ENCODE results near the gene AANAT.

AANAT gene

GRCh38 chr17:76437467-76438402 lies 29.7 kb upstream of the AANAT start:
- peaks cover 3% of the 10 kb centered on the region for H3K36me3 Mint-ChIP-seq (ENCODE audit: low read depth)
- H3K9me3 Mint-ChIP-seq = no peaks in the 10 kb centered on the region
- peaks cover 49% of the 10 kb centered on the region for H3K4me1 Mint-ChIP-seq (ENCODE audit: low read depth)
- H3K27ac Mint-ChIP-seq = no peak overlapping the region
- H3K27me3 Mint-ChIP-seq = no peaks in the 10 kb centered on the region
- no peak overlapping the region for H3K4me3 Mint-ChIP-seq

GRCh38 chr17:76438906-76439305 lies 28.5 kb upstream of the AANAT start:
- Mint-ChIP-seq H3K27me3 (no peaks in the 10 kb centered on the region), H3K36me3 (ENCODE audit: low read depth) (peaks cover 8% of the 10 kb centered on the region), H3K27ac (no peak overlapping the region), H3K9me3 (no peaks in the 10 kb centered on the region), H3K4me3 (no peak overlapping the region), H3K4me1 (ENCODE audit: low read depth) (peaks cover 49% of the 10 kb centered on the region)

- no peaks in the 10 kb centered on the region for H3K27me3 Mint-ChIP-seq
- no peak overlapping the region for H3K27ac Mint-ChIP-seq
- H3K9me3 Mint-ChIP-seq = no peaks in the 10 kb centered on the region
- peaks cover 8% of the 10 kb centered on the region for H3K36me3 Mint-ChIP-seq (ENCODE audit: low read depth)
- no peak overlapping the region for H3K4me3 Mint-ChIP-seq
- H3K4me1 Mint-ChIP-seq (ENCODE audit: low read depth) = peaks cover 49% of the 10 kb centered on the region
Measured at GRCh38 chr17:76439314-76439928, 28.0 kb upstream of the AANAT start.

- H3K36me3 Mint-ChIP-seq (ENCODE audit: low read depth) = peaks cover 5% of the 10 kb centered on the region
- H3K4me3 Mint-ChIP-seq = no peak overlapping the region
- H3K4me1 Mint-ChIP-seq (ENCODE audit: low read depth) = peaks cover 63% of the 10 kb centered on the region
- no peaks in the 10 kb centered on the region for H3K27me3 Mint-ChIP-seq
- no peak overlapping the region for H3K27ac Mint-ChIP-seq
- no peaks in the 10 kb centered on the region for H3K9me3 Mint-ChIP-seq
Measured at GRCh38 chr17:76440751-76441362, 26.5 kb upstream of the AANAT start.

GRCh38 chr17:76441686-76442340 lies 25.6 kb upstream of the AANAT start:
- Mint-ChIP-seq H3K36me3 (ENCODE audit: low read depth) (peaks cover 5% of the 10 kb centered on the region), H3K27me3 (no peaks in the 10 kb centered on the region), H3K9me3 (no peaks in the 10 kb centered on the region), H3K27ac (no peak overlapping the region), H3K4me1 (ENCODE audit: low read depth) (peaks cover 72% of the 10 kb centered on the region), H3K4me3 (no peak overlapping the region)

- no peak overlapping the region for H3K27ac Mint-ChIP-seq
- H3K27me3 Mint-ChIP-seq = no peaks in the 10 kb centered on the region
- peaks cover 78% of the 10 kb centered on the region for H3K4me1 Mint-ChIP-seq (ENCODE audit: low read depth)
- peaks cover 5% of the 10 kb centered on the region for H3K36me3 Mint-ChIP-seq (ENCODE audit: low read depth)
- no peak overlapping the region for H3K4me3 Mint-ChIP-seq
- no peaks in the 10 kb centered on the region for H3K9me3 Mint-ChIP-seq
Measured at GRCh38 chr17:76442341-76443338, 24.8 kb upstream of the AANAT start.

GRCh38 chr17:76444518-76445311 lies 22.7 kb upstream of the AANAT start:
- H3K27me3 Mint-ChIP-seq = no peaks in the 10 kb centered on the region
- peak overlapping the region; percentile 15 for H3K27ac Mint-ChIP-seq
- peaks cover 89% of the 10 kb centered on the region for H3K4me1 Mint-ChIP-seq (ENCODE audit: low read depth)
- H3K4me3 Mint-ChIP-seq = no peak overlapping the region
- peaks cover 5% of the 10 kb centered on the region for H3K36me3 Mint-ChIP-seq (ENCODE audit: low read depth)
- no peaks in the 10 kb centered on the region for H3K9me3 Mint-ChIP-seq

GRCh38 chr17:76445697-76446448 lies 21.5 kb upstream of the AANAT start:
- H3K27ac Mint-ChIP-seq = no peak overlapping the region
- peaks cover 14% of the 10 kb centered on the region for H3K36me3 Mint-ChIP-seq (ENCODE audit: low read depth)
- H3K4me1 Mint-ChIP-seq (ENCODE audit: low read depth) = peaks cover 94% of the 10 kb centered on the region
- H3K27me3 Mint-ChIP-seq = no peaks in the 10 kb centered on the region
- no peak overlapping the region for H3K4me3 Mint-ChIP-seq
- no peaks in the 10 kb centered on the region for H3K9me3 Mint-ChIP-seq

- no peaks in the 10 kb centered on the region for H3K27me3 Mint-ChIP-seq
- no peaks in the 10 kb centered on the region for H3K9me3 Mint-ChIP-seq
- peaks cover 94% of the 10 kb centered on the region for H3K4me1 Mint-ChIP-seq (ENCODE audit: low read depth)
- H3K36me3 Mint-ChIP-seq (ENCODE audit: low read depth) = peaks cover 21% of the 10 kb centered on the region
- H3K4me3 Mint-ChIP-seq = no peak overlapping the region
- peak overlapping the region; percentile 49 for H3K27ac Mint-ChIP-seq
Measured at GRCh38 chr17:76446449-76447231, 20.8 kb upstream of the AANAT start.

- Mint-ChIP-seq H3K9me3 (no peaks in the 10 kb centered on the region), H3K36me3 (ENCODE audit: low read depth) (peaks cover 21% of the 10 kb centered on the region), H3K27me3 (no peaks in the 10 kb centered on the region), H3K27ac (no peak overlapping the region), H3K4me3 (no peak overlapping the region), H3K4me1 (ENCODE audit: low read depth) (peaks cover 83% of the 10 kb centered on the region)
Measured at GRCh38 chr17:76447931-76448652, 19.3 kb upstream of the AANAT start.

- H3K4me1 Mint-ChIP-seq (ENCODE audit: low read depth) = peaks cover 77% of the 10 kb centered on the region
- peaks cover 16% of the 10 kb centered on the region for H3K36me3 Mint-ChIP-seq (ENCODE audit: low read depth)
- H3K27me3 Mint-ChIP-seq = no peaks in the 10 kb centered on the region
- no peak overlapping the region for H3K4me3 Mint-ChIP-seq
- H3K27ac Mint-ChIP-seq = no peak overlapping the region
- H3K9me3 Mint-ChIP-seq = no peaks in the 10 kb centered on the region
Measured at GRCh38 chr17:76449126-76449525, 18.3 kb upstream of the AANAT start.

GRCh38 chr17:76451506-76451905 lies 15.9 kb upstream of the AANAT start:
- no peak overlapping the region for H3K27ac Mint-ChIP-seq
- H3K4me1 Mint-ChIP-seq (ENCODE audit: low read depth) = peaks cover 53% of the 10 kb centered on the region
- H3K4me3 Mint-ChIP-seq = peak overlapping the region; percentile 90
- no peaks in the 10 kb centered on the region for H3K27me3 Mint-ChIP-seq
- peaks cover 16% of the 10 kb centered on the region for H3K36me3 Mint-ChIP-seq (ENCODE audit: low read depth)
- H3K9me3 Mint-ChIP-seq = no peaks in the 10 kb centered on the region

All from stimulated activated naive CD8-positive, alpha-beta T cell treated with anti-CD3 and anti-CD28 coated beads, Interleukin-15, Interleukin-2, amounts not matched to agents 100 ng/mL and 50 ng/mL, for 24 hours (primary cell).